Adrenal gland (tissue), 12 donors: ENCODE results near the gene FCER1G. TPM values are rescaled to one million over a fixed set of nuclear protein-coding genes. Genes with fewer than 3 reads are reported as not detected.
A peak's percentile ranks its signal among the peaks of the same experiment; 100 is the strongest.

Source experiments
- DNase-seq, 7 donors: peaks; one replicate each; pipeline ENCODE4 v3.0.0-alpha.2; 2019 to 2020
- H3K27ac ChIP-seq, 5 donors: fragments of 200-600 bp; sonication (generic) in 4 of 5; 1 replicate in 3 of 5; 2 replicates in 2 of 5; pipeline versions ENCODE4 v1.5.1 to v1.8.0; 2016 to 2020; ENCODE audit warnings: mild to moderate bottlenecking in 1 of 5
- H3K27me3 ChIP-seq: fragments of 200-600 bp; 2 replicates; pipeline ENCODE4 v1.8.0; 2021
- H3K36me3 ChIP-seq, 2 donors: fragments of 200-600 bp; replicated peaks in 1 of 2; 1 replicate in 1 of 2; 2 replicates in 1 of 2; pipeline versions ENCODE4 v1.5.1 to v1.8.0; 2018 to 2022
- H3K4me1 ChIP-seq, 2 donors: fragments of 200-600 bp; replicated peaks in 1 of 2; 1 replicate in 1 of 2; 2 replicates in 1 of 2; pipeline versions ENCODE4 v1.5.1 to v1.8.0; 2018 to 2021
- H3K4me3 ChIP-seq, 4 donors: fragments of 200-600 bp; sonication (generic) in 3 of 4; one replicate each; pipeline ENCODE4 v1.5.1; 2016 to 2018
- H3K9me3 ChIP-seq, 3 donors: fragments of 200-600 bp; sonication (generic) in 1 of 3; replicated peaks in 1 of 3; 1 replicate in 2 of 3; 2 replicates in 1 of 3; pipeline versions ENCODE4 v1.5.1 to v1.8.0; 2016 to 2021
- POLR2A ChIP-seq, 2 donors: fragments of 450-650 bp; IDR thresholded peaks; one replicate each; pipeline ENCODE4 v1.6.1; 2017; ENCODE audit warnings: antibody characterized with exemption in 2 of 2, mild to moderate bottlenecking in 2 of 2, moderate library complexity in 1 of 2
- WGBS, 4 donors: extraction: QIAGEN DNeasy Blood & Tissue Kit in 2 of 4; methylation state at CpG; one replicate each; pipeline versions ENCODE4 v1.1.5 to v1.1.7; 2013 to 2017; 5-methylcytosine and 5-hydroxymethylcytosine counted together
- intact Hi-C, 2 donors: fragments of 100-400 bp; cut with DNase I; formaldehyde crosslinking; loops; one replicate each; pipeline versions ENCODE4 v1.14.1 to v1.15.0; 2022 to 2023
- polyA plus RNA-seq, 3 donors: library from polyadenylated mRNA; stranded (reverse); fragments of 200-250 nt in 2 of 3; fragments of 350-450 nt in 1 of 3; fragmentation: Illumina TruSeq in 1 of 3; extraction: RNeasy Lipid Tissue Mini Kit (QIAGEN cat#74804) in 1 of 3; gene quantifications; one replicate each; pipeline ENCODE4 v1.2.3, GENCODE V29; 2013 to 2014
- total RNA-seq, 9 donors: library from RNA; depleted of rRNA in 4 of 9; stranded (reverse); fragments of >200 nt in 4 of 9; fragments of 120-200 nt in 1 of 9; fragmentation: NEBNext Ultra II Directional in 1 of 9; extraction: Animal tissue kit (Norgen Biotek cat#: 25700) in 1 of 9; gene quantifications; one replicate each; pipeline versions ENCODE4 v1.1.0 to v1.2.4, GENCODE V29; 2013 to 2023
- TF ChIP-seq, protein P1 (sequence below), 6 experiments: fragments of 450-650 bp in 4 of 6; fragments of 200-600 bp in 2 of 6; sonication (generic) in 1 of 6; IDR thresholded peaks; 1 replicate in 5 of 6; 2 replicates in 1 of 6; pipeline versions ENCODE4 v1.5.1 to v1.8.0; 2016 to 2021; ENCODE audit warnings: antibody characterized with exemption in 6 of 6, mild to moderate bottlenecking in 2 of 6, moderate library complexity in 1 of 6
- donor health status: healthy with polysubstance abuse.
- donor health status: Bipolar disorder and iron deficiency.
- donor health status: DM: yes; HTN: yes; CAD: no.
- donor health status: DM: no; HTN: no; CAD: no.
- donor health status: DM: no; HTN: no; CAD: no.
- donor health status: DM: yes; HTN: yes; CAD: no.

Gene FCER1G
- total and polyA plus RNA-seq, 12 donors = 5.5 to 239 (median 116) TPM

GRCh38 chr1:161218301-161219077 is 3.4 kb downstream of the FCER1G start:
- 70 to 80% (median 76%) methylated on average over 7 to 8 of the region's 8 CpGs for WGBS, 4 donors
- Histone ChIP-seq H3K27me3 (no peaks in the 10 kb centered on the region), H3K27ac (peak overlapping the region in 1 of 5 donors; percentile 77), H3K36me3 (peaks cover 0 to 15% of the 10 kb centered on the region in 2 donors), H3K9me3 (no peaks in the 10 kb centered on the region), H3K4me3 (peak overlapping the region in 1 of 4 donors; percentile 15), H3K4me1 (peaks cover 0 to 8% of the 10 kb centered on the region in 2 donors)
- TF ChIP-seq, protein P1, sequence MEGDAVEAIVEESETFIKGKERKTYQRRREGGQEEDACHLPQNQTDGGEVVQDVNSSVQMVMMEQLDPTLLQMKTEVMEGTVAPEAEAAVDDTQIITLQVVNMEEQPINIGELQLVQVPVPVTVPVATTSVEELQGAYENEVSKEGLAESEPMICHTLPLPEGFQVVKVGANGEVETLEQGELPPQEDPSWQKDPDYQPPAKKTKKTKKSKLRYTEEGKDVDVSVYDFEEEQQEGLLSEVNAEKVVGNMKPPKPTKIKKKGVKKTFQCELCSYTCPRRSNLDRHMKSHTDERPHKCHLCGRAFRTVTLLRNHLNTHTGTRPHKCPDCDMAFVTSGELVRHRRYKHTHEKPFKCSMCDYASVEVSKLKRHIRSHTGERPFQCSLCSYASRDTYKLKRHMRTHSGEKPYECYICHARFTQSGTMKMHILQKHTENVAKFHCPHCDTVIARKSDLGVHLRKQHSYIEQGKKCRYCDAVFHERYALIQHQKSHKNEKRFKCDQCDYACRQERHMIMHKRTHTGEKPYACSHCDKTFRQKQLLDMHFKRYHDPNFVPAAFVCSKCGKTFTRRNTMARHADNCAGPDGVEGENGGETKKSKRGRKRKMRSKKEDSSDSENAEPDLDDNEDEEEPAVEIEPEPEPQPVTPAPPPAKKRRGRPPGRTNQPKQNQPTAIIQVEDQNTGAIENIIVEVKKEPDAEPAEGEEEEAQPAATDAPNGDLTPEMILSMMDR (IDR thresholded peaks at IDR 0.05) = no peak
- TF ChIP-seq POLR2A (IDR thresholded peaks at IDR 0.05) = no peak
- peak in 1 of 7 donors; percentile 9 for DNase-seq
- intact Hi-C loops = no loop called here

DNA sequence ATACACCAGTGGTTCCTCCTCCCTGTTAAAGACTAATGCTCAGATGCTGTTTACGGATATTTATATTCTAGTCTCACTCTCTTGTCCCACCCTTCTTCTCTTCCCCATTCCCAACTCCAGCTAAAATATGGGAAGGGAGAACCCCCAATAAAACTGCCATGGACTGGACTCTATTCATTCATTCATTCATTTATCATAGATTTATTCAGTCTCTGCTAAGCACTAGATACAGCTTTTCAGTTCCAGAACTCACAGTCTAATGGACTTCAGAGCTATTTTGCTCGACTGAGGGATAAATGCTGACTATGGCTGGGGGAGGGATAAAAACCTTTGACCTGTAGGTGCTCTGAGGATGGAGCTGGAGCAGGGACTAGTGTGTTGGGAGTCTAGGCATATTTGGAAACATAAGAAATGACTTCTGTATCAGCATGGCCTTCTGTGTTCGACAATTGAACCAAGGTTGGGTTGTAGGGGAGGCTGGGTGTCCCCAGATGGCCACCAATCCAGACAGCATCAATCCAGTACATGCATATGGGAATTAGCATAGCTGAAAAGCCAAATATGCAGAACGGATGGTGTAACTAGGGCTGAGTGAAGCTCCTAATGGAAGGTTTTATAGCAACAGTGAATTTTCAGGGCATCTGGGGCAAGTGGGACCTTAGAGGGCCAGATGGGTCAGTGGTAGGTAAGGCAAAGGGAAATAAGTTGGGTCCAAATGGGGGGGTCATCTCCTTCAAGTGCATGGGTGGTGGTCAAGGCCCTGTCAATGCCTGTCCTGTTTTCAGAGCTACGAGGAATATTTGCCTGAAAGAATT is 4.2 kb downstream of the FCER1G start:
- H3K27me3 ChIP-seq = no peaks in the 10 kb centered on the region
- peaks cover 0 to 8% of the 10 kb centered on the region in 2 donors for H3K4me1 ChIP-seq
- peaks cover 0 to 8% of the 10 kb centered on the region in 2 donors for H3K36me3 ChIP-seq
- H3K27ac ChIP-seq = no peak overlapping the region
- intact Hi-C loops = no loop called here
- H3K9me3 ChIP-seq = no peaks in the 10 kb centered on the region
- WGBS, 4 donors = 81 to 90% (median 87%) methylated on average over 5 of the region's 5 CpGs
- TF ChIP-seq, protein P1 (IDR thresholded peaks at IDR 0.05) = no peak
- TF ChIP-seq POLR2A (IDR thresholded peaks at IDR 0.05) = no peak
- peak in 1 of 7 donors; percentile 3 for DNase-seq
- no peak overlapping the region for H3K4me3 ChIP-seq

- intact Hi-C loops = loop anchor here in 1 of 2 donors (10.0 kb wide), 2 partner anchors 75 to 155 kb away; no protein-coding TSS in a partner anchor
- TF ChIP-seq, protein P1 (IDR thresholded peaks at IDR 0.05) = no peak
- TF ChIP-seq POLR2A (IDR thresholded peaks at IDR 0.05) = no peak
Measured at GRCh38 chr1:161220002-161220401, 4.9 kb downstream of the FCER1G start.

More at GRCh38 chr1:161220002-161220401, 4.9 kb downstream of the FCER1G start:
- no peaks in the 10 kb centered on the region for H3K27me3 ChIP-seq
- no peaks in the 10 kb centered on the region for H3K9me3 ChIP-seq
- H3K36me3 ChIP-seq = peaks cover 0 to under 1% of the 10 kb centered on the region in 2 donors
- WGBS, 4 donors = 44 to 63% (median 55%) methylated on average over 5 of the region's 5 CpGs
- peaks cover 0 to 9% of the 10 kb centered on the region in 2 donors for H3K4me1 ChIP-seq
- no peak overlapping the region for H3K27ac ChIP-seq
- H3K4me3 ChIP-seq = no peak overlapping the region
- DNase-seq = peak in 1 of 7 donors; percentile 4
